HEK293 (cell line): ENCODE data around the gene NPTN.
A peak's percentile ranks its signal among the peaks of the same experiment; 100 is the strongest.

ENCODE experiments used
- CTCF ChIA-PET: fragments of 350-600 bp; formaldehyde crosslinking; extraction: SDS; loops from one replicate; lab custom pipeline; 2021; ENCODE audit warnings: antibody characterized with exemption; lab: Yijun Ruan, JAX
- POLR2A ChIA-PET: fragments of 300-600 bp; formaldehyde crosslinking; extraction: SDS; loops from one replicate; lab custom pipeline; 2020; ENCODE audit warnings: antibody characterized with exemption, inconsistent platforms; lab: Yijun Ruan, JAX
- H3K27ac ChIP-seq: fragments of 200-500 bp; sonication (Bioruptor generic); 2 replicates; pipeline ENCODE4 v1.5.1; 2014; ENCODE audit warnings: low read depth, low read length, control low read depth, inconsistent platforms; ENCODE audit errors: extremely low read depth
- H3K36me3 ChIP-seq, 2 experiments: fragments of 200-500 bp in 1 of 2; sonication (Bioruptor generic) in 1 of 2; 1 replicate in 1 of 2; 2 replicates in 1 of 2; pipeline ENCODE4 v1.5.1; 2014 to 2017; ENCODE audit warnings: inconsistent platforms in 2 of 2, low read length in 2 of 2; ENCODE audit not compliant: control insufficient read depth in 2 of 2, insufficient read depth in 1 of 2
- H3K4me1 ChIP-seq: fragments of 200-500 bp; sonication (Bioruptor generic); 2 replicates; pipeline ENCODE4 v1.5.1; 2014; ENCODE audit warnings: mild to moderate bottlenecking, low read length, inconsistent platforms; ENCODE audit not compliant: control insufficient read depth, insufficient read depth
- H3K4me3 ChIP-seq: 2 replicates; pipeline ENCODE4 v1.5.1; 2011; ENCODE audit warnings: low read depth, mild to moderate bottlenecking, control low read depth, low read length, moderate library complexity
- H3K9me3 ChIP-seq: fragments of 200-500 bp; sonication (Bioruptor generic); 2 replicates; pipeline ENCODE4 v1.5.1; 2014; ENCODE audit warnings: low read depth, low read length, inconsistent platforms; ENCODE audit not compliant: control insufficient read depth, insufficient read depth
- HIC1 ChIP-seq: fragments of 450-650 bp; formaldehyde crosslinking; IDR thresholded peaks from 2 replicates; pipeline ENCODE4 v1.5.1; 2016; ENCODE audit warnings: missing biosample characterization, missing genetic modification characterization
- KLF1 ChIP-seq: fragments of 450-650 bp; formaldehyde crosslinking; IDR thresholded peaks from 2 replicates; pipeline ENCODE4 v1.5.1; 2016; ENCODE audit warnings: missing biosample characterization, missing genetic modification characterization
- KLF10 ChIP-seq: fragments of 450-650 bp; IDR thresholded peaks from 2 replicates; pipeline ENCODE4 v1.5.1; 2018; ENCODE audit warnings: missing biosample characterization, mild to moderate bottlenecking, missing genetic modification characterization
- OSR2 ChIP-seq: fragments of 450-650 bp; formaldehyde crosslinking; IDR thresholded peaks from 2 replicates; pipeline ENCODE4 v1.5.1; 2016; ENCODE audit warnings: missing biosample characterization, missing genetic modification characterization
- PRDM1 ChIP-seq: fragments of 450-650 bp; formaldehyde crosslinking; IDR thresholded peaks from 2 replicates; pipeline ENCODE4; 2016; ENCODE audit warnings: missing biosample characterization, missing genetic modification characterization
- ZBTB17 ChIP-seq: fragments of 450-650 bp; formaldehyde crosslinking; IDR thresholded peaks from 2 replicates; pipeline ENCODE4 v1.5.1; 2016; ENCODE audit warnings: missing biosample characterization, missing genetic modification characterization
- ZBTB44 ChIP-seq: fragments of 450-650 bp; IDR thresholded peaks from 2 replicates; pipeline ENCODE4 v1.5.1; 2018; ENCODE audit warnings: missing biosample characterization, mild to moderate bottlenecking, missing genetic modification characterization
- ZBTB49 ChIP-seq: fragments of 450-650 bp; formaldehyde crosslinking; IDR thresholded peaks from 2 replicates; pipeline ENCODE4 v1.5.1; 2016; ENCODE audit warnings: missing biosample characterization, missing genetic modification characterization, low read depth
- ZIC2 ChIP-seq: fragments of 450-650 bp; formaldehyde crosslinking; IDR thresholded peaks from 2 replicates; pipeline ENCODE4 v1.5.1; 2016; ENCODE audit warnings: missing biosample characterization, missing genetic modification characterization
- ZNF121 ChIP-seq: fragments of 450-650 bp; formaldehyde crosslinking; IDR thresholded peaks from 2 replicates; pipeline ENCODE4 v1.5.1; 2016; ENCODE audit warnings: missing biosample characterization, missing genetic modification characterization
- ZNF157 ChIP-seq: fragments of 450-650 bp; formaldehyde crosslinking; IDR thresholded peaks from 2 replicates; pipeline ENCODE4 v1.5.1; 2016; ENCODE audit warnings: missing biosample characterization, missing genetic modification characterization
- ZNF518A ChIP-seq: fragments of 450-650 bp; formaldehyde crosslinking; conservative IDR thresholded peaks from 2 replicates; pipeline ENCODE4 v1.5.1; 2016; ENCODE audit warnings: low read depth, missing biosample characterization, missing genetic modification characterization
- ZNF571 ChIP-seq: fragments of 450-650 bp; formaldehyde crosslinking; IDR thresholded peaks from 2 replicates; pipeline ENCODE4 v1.5.0; 2017; ENCODE audit warnings: missing biosample characterization, missing genetic modification characterization
- ZNF600 ChIP-seq: fragments of 450-650 bp; formaldehyde crosslinking; IDR thresholded peaks from 2 replicates; pipeline ENCODE4 v1.5.1; 2016; ENCODE audit warnings: missing biosample characterization, missing genetic modification characterization

NPTN gene

GRCh38 chr15:73594109-73594508, 39.1 kb downstream of the NPTN start (continued):
- TF ChIP-seq ZNF518A (tag by site-specific recombination) = no peak
- no peak for TF ChIP-seq HIC1

GRCh38 chr15:73593304-73594074, 39.7 kb downstream of the NPTN start:
- ChIA-PET CTCF (interaction anchor here (0.6 to 1.2 kb wide), 3 partner anchors 43 to 107 kb away, joined by 3 to 8 read pairs (median 3); no protein-coding TSS in a partner anchor), POLR2A (no interaction called here)

More at GRCh38 chr15:73593304-73594074, 39.7 kb downstream of the NPTN start:
- H3K36me3 ChIP-seq = peaks cover 16 to 31% of the 10 kb centered on the region in 2 experiments
- no peak for TF ChIP-seq ZNF571
- no peak for TF ChIP-seq KLF1 (tag by site-specific recombination)
- TF ChIP-seq ZBTB17 = peak; percentile 69
- no peak for TF ChIP-seq KLF10 (tag by site-specific recombination)
- no peak for TF ChIP-seq ZNF157 (tag by site-specific recombination)
- peak; percentile 56; the same call in 1 of the 2 replicates for TF ChIP-seq ZBTB44 (tag by site-specific recombination)
- TF ChIP-seq ZNF600 (tag by site-specific recombination) = peak; percentile 61
- no peak for TF ChIP-seq PRDM1
- TF ChIP-seq OSR2 (tag by site-specific recombination) = peak; percentile 76
- no peak for TF ChIP-seq ZBTB49 (tag by site-specific recombination)
- no peak for TF ChIP-seq ZNF121 (tag by site-specific recombination)
- 0 out of 2 replicates have a peak, but pooled peaks have one; percentile 6 for TF ChIP-seq ZIC2 (tag by site-specific recombination)
- no peak overlapping the region for H3K4me3 ChIP-seq
- peaks cover 44% of the 10 kb centered on the region for H3K4me1 ChIP-seq
- H3K9me3 ChIP-seq = no peaks in the 10 kb centered on the region
- no peak overlapping the region for H3K27ac ChIP-seq
